A549 (cell line): ENCODE measurements around the gene SBK2.

ENCODE experiments used
- CEBPB ChIP-seq, 2 experiments: fragments of >200 bp in 1 of 2; sonication (Bioruptor Twin) in 1 of 2; formaldehyde crosslinking in 1 of 2; IDR thresholded peaks; 2 replicates each; pipeline ENCODE4 v1.6.1; 2012 to 2016
- CHD4 ChIP-seq: fragments of 200-600 bp; sonication (generic); IDR thresholded peaks from 2 replicates; pipeline ENCODE4 v1.6.1; 2016; ENCODE audit warnings: antibody characterized with exemption, mild to moderate bottlenecking, borderline replicate concordance
- CTCF ChIP-seq: fragments of >200 bp; sonication (Bioruptor Twin); formaldehyde crosslinking; IDR thresholded peaks from 3 replicates; pipeline ENCODE4 v1.5.1; 2016
- EHMT2 ChIP-seq: fragments of 200-600 bp; sonication (generic); IDR thresholded peaks from 2 replicates; pipeline ENCODE4 v1.6.1; 2016; ENCODE audit warnings: antibody characterized with exemption, low read depth, mild to moderate bottlenecking, moderate library complexity
- FOSL2 ChIP-seq, 2 experiments: fragments of 450-650 bp in 1 of 2; fragments of >200 bp in 1 of 2; sonication (Bioruptor Twin) in 1 of 2; formaldehyde crosslinking; IDR thresholded peaks; 2 replicates each; pipeline versions ENCODE4 v1.5.0 to v1.6.1; 2016 to 2020; ENCODE audit warnings: mild to moderate bottlenecking in 1 of 2, moderate library complexity in 1 of 2
- HDAC2 ChIP-seq: fragments of 200-600 bp; sonication (generic); IDR thresholded peaks from 2 replicates; pipeline ENCODE4 v1.6.1; 2016
- HEYL ChIP-seq: fragments of 250-450 bp; sonication (Bioruptor Pico); IDR thresholded peaks from 2 replicates; pipeline ENCODE4 v1.8.0; 2021; ENCODE audit warnings: mild to moderate bottlenecking, moderate library complexity
- MAFK ChIP-seq: fragments of 450-650 bp; IDR thresholded peaks from 2 replicates; pipeline ENCODE4 v1.6.1; 2014; ENCODE audit not compliant: partially characterized antibody
- MAX ChIP-seq: IDR thresholded peaks from 2 replicates; pipeline ENCODE4 v1.6.1; 2012
- NFE2L2 ChIP-seq: fragments of 150-350 bp; conservative IDR thresholded peaks from 2 replicates; pipeline ENCODE4 v1.6.1; 2014; ENCODE audit warnings: low read length
- POLR2A ChIP-seq: IDR thresholded peaks from 2 replicates; pipeline ENCODE4 v1.6.1; 2012; ENCODE audit warnings: mild to moderate bottlenecking, low read length
- REST ChIP-seq: fragments of 200-600 bp; sonication (generic); IDR thresholded peaks from 2 replicates; pipeline ENCODE4 v1.6.1; 2016; ENCODE audit warnings: antibody characterized with exemption, mild to moderate bottlenecking, moderate library complexity
- SMC3 ChIP-seq: fragments of >200 bp; sonication (Bioruptor Twin); formaldehyde crosslinking; IDR thresholded peaks from 3 replicates; pipeline ENCODE4 v1.6.1; 2018; ENCODE audit warnings: inconsistent platforms
- USF2 ChIP-seq: fragments of 450-650 bp; IDR thresholded peaks from 2 replicates; pipeline ENCODE4 v1.6.1; 2014; ENCODE audit warnings: antibody characterized with exemption

GRCh38 chr19:55497763-55498162 is 39.2 kb downstream of the SBK2 start:
- no peak for TF ChIP-seq EHMT2
- TF ChIP-seq NFE2L2, result no peak
- no peak for TF ChIP-seq CHD4
- no peak for TF ChIP-seq CTCF
- no peak for TF ChIP-seq SMC3
- no peak for TF ChIP-seq FOSL2 (IDR thresholded peaks at IDR 0.05)
- TF ChIP-seq FOSL2 (CRISPR knock-in tag; IDR thresholded peaks at IDR 0.05), result no peak
- no peak for TF ChIP-seq MAX
- TF ChIP-seq HDAC2, result no peak
- no peak for TF ChIP-seq REST
- no peak for TF ChIP-seq MAFK
- no peak for TF ChIP-seq HEYL (CRISPR knock-in tag)
- TF ChIP-seq POLR2A, result no peak
- no peak for TF ChIP-seq USF2
- TF ChIP-seq CEBPB (IDR thresholded peaks at IDR 0.05), result no peak
